Fibroblast of lung (primary cell): ENCODE results near the gene DDRGK1.

Source experiments
- CTCF ChIP-seq, 2 donors: IDR thresholded peaks in 1 of 2; conservative IDR thresholded peaks in 1 of 2; 1 replicate in 1 of 2; 2 replicates in 1 of 2; pipeline ENCODE4 v1.5.1; 2011 to 2012; ENCODE audit warnings: low read length in 2 of 2, control low read depth in 1 of 2, inconsistent platforms in 1 of 2, low read depth in 1 of 2, mild to moderate bottlenecking in 1 of 2
- EZH2 ChIP-seq: IDR thresholded peaks from 2 replicates; pipeline ENCODE4 v1.5.1; 2012; ENCODE audit warnings: low read length, control low read depth, mild to moderate bottlenecking; ENCODE audit errors: missing control alignments

- no peak for TF ChIP-seq CTCF (conservative IDR thresholded peaks at IDR 0.05 in 1 of 2, IDR thresholded peaks at IDR 0.05 in 1 of 2; ENCODE audit: low read depth in 1 of 2, low read length in 2 of 2)
- no peak for TF ChIP-seq EZH2
Observed at GRCh38 chr20:3156811-3157619, 47.5 kb downstream of the DDRGK1 start.
